ENCODE data around the gene SORCS3. TPM values are rescaled to one million over a fixed set of nuclear protein-coding genes. Genes with fewer than 3 reads are reported as not detected.

The SORCS3 gene
- total and polyA plus RNA-seq, 2 of the 4 experiments (the other 2 are of a cell fraction): not detected

- dilution Hi-C loops (cut with HindIII; ENCODE audit: low sequenced_read_pairs, unreplicated experiment): no loop called here
- Histone ChIP-seq H3K9ac (ENCODE audit: low read depth, low read length) (no peak overlapping the region), H3K4me1 (ENCODE audit: control insufficient read depth, insufficient read depth, low read length) (no peaks in the 10 kb centered on the region), H3K4me3 (ENCODE audit: insufficient read depth, low read depth, low read length) (no peak overlapping the region), H2BK15ac (ENCODE audit: low read depth, low read length) (no peak overlapping the region), H3K36me3 (ENCODE audit: control insufficient read depth, insufficient read depth, low read length) (no peaks in the 10 kb centered on the region), H3K27ac (ENCODE audit: insufficient read depth, low read length) (no peak overlapping the region), H3K27me3 (ENCODE audit: control insufficient read depth, insufficient read depth, low read length) (no peaks in the 10 kb centered on the region), H2BK20ac (ENCODE audit: low read depth, low read length) (no peak overlapping the region), H2AK5ac (ENCODE audit: low read depth, low read length) (no peak overlapping the region), H3K4me2 (ENCODE audit: low read depth, low read length) (no peak overlapping the region), H3K4ac (ENCODE audit: low read depth, low read length) (no peak overlapping the region), H2AK9ac (replicated peaks; ENCODE audit: low read depth, low read length, poor library complexity) (no peak overlapping the region), H2BK120ac (ENCODE audit: low read depth, low read length) (no peak overlapping the region), H4K91ac (ENCODE audit: insufficient read depth, low read depth, low read length) (no peak overlapping the region), H3K23ac (ENCODE audit: low read depth, low read length) (no peak overlapping the region), H3K9me3 (ENCODE audit: control insufficient read depth, insufficient read depth, low read length) (peaks cover 14% of the 10 kb centered on the region), H4K20me1 (ENCODE audit: insufficient read depth, low read length) (no peaks in the 10 kb centered on the region), H3K14ac (replicated peaks; ENCODE audit: low read depth, low read length) (no peak overlapping the region), H4K8ac (ENCODE audit: low read depth in 2 of 2, low read length in 2 of 2) (no peak overlapping the region), H3K56ac (ENCODE audit: extremely low read depth, insufficient read depth, low read length) (no peak overlapping the region), H3K9me1 (ENCODE audit: insufficient read depth, low read length) (no peaks in the 10 kb centered on the region), H3K79me1 (ENCODE audit: low read depth in 1 of 2, low read length in 2 of 2) (no peaks in the 10 kb centered on the region), H2AFZ (replicated peaks; ENCODE audit: low read length, poor library complexity) (no peak overlapping the region), H2BK5ac (ENCODE audit: low read depth, low read length, poor library complexity, severe bottlenecking) (no peak overlapping the region), H4K5ac (ENCODE audit: low read depth, low read length) (no peak overlapping the region), H3K18ac (ENCODE audit: low read depth, low read length) (no peak overlapping the region)
- ChIA-PET CTCF (no interaction called here), POLR2A (ENCODE audit: unreplicated experiment) (no interaction called here)
- BruUV-seq (replicated peaks): no TSS peak
- intact Hi-C loops (cut with micrococcal nuclease): no loop called here
- no peak for TF ChIP-seq CTCF (conservative IDR thresholded peaks at IDR 0.05; ENCODE audit: low read depth, low read length)
- no peak for TF ChIP-seq RFX5 (IDR thresholded peaks at IDR 0.05; ENCODE audit: low read depth, low read length)
- no peak for TF ChIP-seq MAFK (IDR thresholded peaks at IDR 0.05; ENCODE audit: low read depth, low read length)
- TF ChIP-seq FOS (IDR thresholded peaks at IDR 0.05; ENCODE audit: low read depth, low read length): no peak
- no peak for TF ChIP-seq MAZ (IDR thresholded peaks at IDR 0.05; ENCODE audit: borderline replicate concordance, low read depth, low read length)
- TF ChIP-seq, protein P1, sequence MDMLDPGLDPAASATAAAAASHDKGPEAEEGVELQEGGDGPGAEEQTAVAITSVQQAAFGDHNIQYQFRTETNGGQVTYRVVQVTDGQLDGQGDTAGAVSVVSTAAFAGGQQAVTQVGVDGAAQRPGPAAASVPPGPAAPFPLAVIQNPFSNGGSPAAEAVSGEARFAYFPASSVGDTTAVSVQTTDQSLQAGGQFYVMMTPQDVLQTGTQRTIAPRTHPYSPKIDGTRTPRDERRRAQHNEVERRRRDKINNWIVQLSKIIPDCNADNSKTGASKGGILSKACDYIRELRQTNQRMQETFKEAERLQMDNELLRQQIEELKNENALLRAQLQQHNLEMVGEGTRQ (IDR thresholded peaks at IDR 0.05; ENCODE audit: low read depth, low read length): no peak
- no peak for TF ChIP-seq RCOR1 (IDR thresholded peaks at IDR 0.05; ENCODE audit: insufficient replicate concordance, low read length)
- TF ChIP-seq RAD21 (IDR thresholded peaks at IDR 0.05; ENCODE audit: low read length): no peak
- no peak for TF ChIP-seq BHLHE40 (IDR thresholded peaks at IDR 0.05; ENCODE audit: low read depth, low read length)
- TF ChIP-seq MXI1 (IDR thresholded peaks at IDR 0.05; ENCODE audit: borderline replicate concordance, low read depth, low read length): no peak
- no peak for TF ChIP-seq CEBPB (IDR thresholded peaks at IDR 0.05; ENCODE audit: low read depth, low read length)
- TF ChIP-seq SMC3 (IDR thresholded peaks at IDR 0.05; ENCODE audit: low read depth, low read length): no peak
- TF ChIP-seq CHD1 (IDR thresholded peaks at IDR 0.05; ENCODE audit: low read depth, low read length): no peak
- no peak for TF ChIP-seq POLR2A (IDR thresholded peaks at IDR 0.05; ENCODE audit: low read depth, low read length)
- no peak for TF ChIP-seq ELK1 (IDR thresholded peaks at IDR 0.05; ENCODE audit: borderline replicate concordance, low read depth, low read length)
- no peak for TF ChIP-seq NFE2L2 (IDR thresholded peaks at IDR 0.05; ENCODE audit: low read depth, low read length)
- DNase-seq: no peak
- no peak for ATAC-seq (ENCODE audit: low read depth)
- WGBS, 2 experiments (ENCODE audit: extremely low coverage in 2 of 2, insufficient read length in 1 of 2): 57% methylated on average over 2 of the region's 2 CpGs; no CpG with 5 or more reads in 1 of the 2 experiments
- in situ Hi-C loops (cut with MboI; ENCODE audit: low sequenced_read_pairs): no loop called here
Measured at GRCh38 chr10:104681485-104681884, 40.4 kb downstream of the SORCS3 start.

Measured in IMR-90 (cell line).